HepG2 (cell line): ENCODE results near the gene CCDC8. TPM values are rescaled to one million over a fixed set of nuclear protein-coding genes. Genes with fewer than 3 reads are reported as not detected.

ENCODE experiments used
- HNF4A ChIP-seq: sonication (generic); formaldehyde crosslinking; IDR thresholded peaks from 2 replicates; pipeline ENCODE4 v1.4.0; 2020; ENCODE audit warnings: missing genetic modification reagents
- KDM3A ChIP-seq: IDR thresholded peaks from 2 replicates; pipeline ENCODE4 v1.6.1; 2018; ENCODE audit warnings: low read depth, missing compliant biosample characterization
- MIER2 ChIP-seq: IDR thresholded peaks from 2 replicates; pipeline ENCODE4 v1.6.1; 2016; ENCODE audit warnings: missing biosample characterization, missing genetic modification reagents
- NR2F2 ChIP-seq: IDR thresholded peaks from 2 replicates; pipeline ENCODE4 v1.6.1; 2012; ENCODE audit warnings: low read depth, inconsistent platforms, borderline replicate concordance
- REXO4 ChIP-seq: sonication (generic); formaldehyde crosslinking; IDR thresholded peaks from 2 replicates; pipeline ENCODE4 v1.8.0; 2022; ENCODE audit warnings: missing genetic modification reagents, mild to moderate bottlenecking, borderline replicate concordance
- SNAPC2 ChIP-seq: sonication (generic); formaldehyde crosslinking; IDR thresholded peaks from 2 replicates; pipeline ENCODE4 v1.8.1; 2022; ENCODE audit warnings: mild to moderate bottlenecking, missing genetic modification reagents
- STAG1 ChIP-seq: sonication (generic); formaldehyde crosslinking; IDR thresholded peaks from 2 replicates; pipeline ENCODE4 v1.4.0; 2020; ENCODE audit warnings: missing genetic modification reagents
- WIZ ChIP-seq: sonication (generic); formaldehyde crosslinking; IDR thresholded peaks from 2 replicates; pipeline ENCODE4 v1.5.1; 2020; ENCODE audit warnings: mild to moderate bottlenecking, missing genetic modification reagents
- ZBTB14 ChIP-seq: sonication (generic); formaldehyde crosslinking; IDR thresholded peaks from 2 replicates; pipeline ENCODE4 v1.4.0; 2020; ENCODE audit warnings: missing genetic modification reagents
- ZBTB7A ChIP-seq: sonication (generic); formaldehyde crosslinking; IDR thresholded peaks from 2 replicates; pipeline ENCODE4 v1.8.0; 2022; ENCODE audit warnings: mild to moderate bottlenecking, missing genetic modification reagents
- ZFP37 ChIP-seq: sonication (generic); formaldehyde crosslinking; IDR thresholded peaks from 2 replicates; pipeline ENCODE4 v1.4.0; 2020; ENCODE audit warnings: missing genetic modification reagents, borderline replicate concordance
- ZFP91 ChIP-seq: sonication (generic); formaldehyde crosslinking; IDR thresholded peaks from 2 replicates; pipeline ENCODE4 v1.9.0; 2022; ENCODE audit warnings: missing genetic modification reagents, mild to moderate bottlenecking, borderline replicate concordance
- ZNF205 ChIP-seq: IDR thresholded peaks from 2 replicates; pipeline ENCODE4 v1.6.1; 2018; ENCODE audit warnings: missing biosample characterization, missing genetic modification reagents
- ZNF354B ChIP-seq: sonication (generic); formaldehyde crosslinking; IDR thresholded peaks from 2 replicates; pipeline ENCODE4 v1.8.0; 2022; ENCODE audit warnings: mild to moderate bottlenecking, missing genetic modification reagents
- ZNF496 ChIP-seq: sonication (generic); formaldehyde crosslinking; IDR thresholded peaks from 2 replicates; pipeline ENCODE4 v1.8.1; 2023; ENCODE audit warnings: mild to moderate bottlenecking, moderate library complexity, missing genetic modification reagents; ENCODE audit not compliant: insufficient replicate concordance
- ZNF687 ChIP-seq: sonication (generic); formaldehyde crosslinking; IDR thresholded peaks from 2 replicates; pipeline ENCODE4 v1.5.1; 2020; ENCODE audit warnings: mild to moderate bottlenecking, missing genetic modification reagents, moderate library complexity
- ZSCAN25 ChIP-seq: sonication (generic); formaldehyde crosslinking; IDR thresholded peaks from 2 replicates; pipeline ENCODE4 v1.8.0; 2022; ENCODE audit warnings: mild to moderate bottlenecking, missing genetic modification reagents
- polyA plus RNA-seq, 8 experiments: library from polyadenylated mRNA; depleted of rRNA in 3 of 8; stranded (reverse) in 7 of 8; unstranded in 1 of 8; fragments of >200 nt; fragmentation: Illumina TruSeq in 4 of 8; extraction: Trizol in 4 of 8; gene quantifications; 2 replicates each; pipeline versions ENCODE4 v1.2.1 to v1.2.3, GENCODE V29; 2011 to 2016; ENCODE audit warnings: low read depth in 4 of 8, missing spikeins in 1 of 8, mixed read lengths in 1 of 8; ENCODE audit not compliant: insufficient read depth in 1 of 8
- total RNA-seq, 5 experiments: library from RNA; depleted of rRNA; stranded (reverse); fragments of >200 nt; fragmentation: Illumina TruSeq; extraction: Trizol; gene quantifications; 2 replicates each; pipeline ENCODE4 v1.2.3, GENCODE V29; 2016; ENCODE audit warnings: low read depth in 1 of 5
- TF ChIP-seq, protein P1 (sequence below): sonication (generic); formaldehyde crosslinking; IDR thresholded peaks from 2 replicates; pipeline ENCODE4 v1.4.0; 2020; ENCODE audit warnings: low read depth, missing genetic modification reagents
- TF ChIP-seq, protein P2 (sequence below): sonication (generic); formaldehyde crosslinking; conservative IDR thresholded peaks from 2 replicates; pipeline ENCODE4 v1.8.1; 2023; ENCODE audit warnings: missing genetic modification reagents

CCDC8 gene
- total and polyA plus RNA-seq, 2 of the 13 experiments (the other 11 are each of a cell fraction or from before 2014, with no cell fraction given), result 0.04 TPM; not detected in 1

DNA sequence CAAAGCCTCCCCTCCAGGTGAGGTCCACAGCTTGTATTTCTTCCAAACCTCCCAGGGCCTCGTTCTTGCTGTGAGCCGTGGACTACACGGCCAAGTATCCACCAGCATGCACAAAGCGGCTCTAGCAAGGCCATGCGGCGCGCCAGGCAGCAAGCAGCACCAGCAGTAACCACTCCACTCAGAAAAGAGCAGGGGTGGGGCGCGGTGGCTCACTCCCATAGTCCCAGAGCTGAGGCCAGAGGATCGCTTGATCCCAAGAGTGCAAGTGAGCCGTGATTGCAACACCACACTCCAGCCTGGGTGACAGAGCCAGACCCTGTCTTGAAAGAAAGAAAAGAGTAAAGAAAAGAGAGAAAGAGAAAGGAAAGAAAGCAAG lies 4.7 kb downstream of the CCDC8 start (continued):
- TF ChIP-seq, protein P1, sequence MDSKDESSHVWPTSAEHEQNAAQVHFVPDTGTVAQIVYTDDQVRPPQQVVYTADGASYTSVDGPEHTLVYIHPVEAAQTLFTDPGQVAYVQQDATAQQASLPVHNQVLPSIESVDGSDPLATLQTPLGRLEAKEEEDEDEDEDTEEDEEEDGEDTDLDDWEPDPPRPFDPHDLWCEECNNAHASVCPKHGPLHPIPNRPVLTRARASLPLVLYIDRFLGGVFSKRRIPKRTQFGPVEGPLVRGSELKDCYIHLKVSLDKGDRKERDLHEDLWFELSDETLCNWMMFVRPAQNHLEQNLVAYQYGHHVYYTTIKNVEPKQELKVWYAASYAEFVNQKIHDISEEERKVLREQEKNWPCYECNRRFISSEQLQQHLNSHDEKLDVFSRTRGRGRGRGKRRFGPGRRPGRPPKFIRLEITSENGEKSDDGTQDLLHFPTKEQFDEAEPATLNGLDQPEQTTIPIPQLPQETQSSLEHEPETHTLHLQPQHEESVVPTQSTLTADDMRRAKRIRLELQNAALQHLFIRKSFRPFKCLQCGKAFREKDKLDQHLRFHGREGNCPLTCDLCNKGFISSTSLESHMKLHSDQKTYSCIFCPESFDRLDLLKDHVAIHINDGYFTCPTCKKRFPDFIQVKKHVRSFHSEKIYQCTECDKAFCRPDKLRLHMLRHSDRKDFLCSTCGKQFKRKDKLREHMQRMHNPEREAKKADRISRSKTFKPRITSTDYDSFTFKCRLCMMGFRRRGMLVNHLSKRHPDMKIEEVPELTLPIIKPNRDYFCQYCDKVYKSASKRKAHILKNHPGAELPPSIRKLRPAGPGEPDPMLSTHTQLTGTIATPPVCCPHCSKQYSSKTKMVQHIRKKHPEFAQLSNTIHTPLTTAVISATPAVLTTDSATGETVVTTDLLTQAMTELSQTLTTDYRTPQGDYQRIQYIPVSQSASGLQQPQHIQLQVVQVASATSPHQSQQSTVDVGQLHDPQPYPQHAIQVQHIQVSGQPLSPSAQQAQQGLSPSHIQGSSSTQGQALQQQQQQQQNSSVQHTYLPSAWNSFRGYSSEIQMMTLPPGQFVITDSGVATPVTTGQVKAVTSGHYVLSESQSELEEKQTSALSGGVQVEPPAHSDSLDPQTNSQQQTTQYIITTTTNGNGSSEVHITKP (CRISPR knock-in tag), result no peak
- TF ChIP-seq ZNF354B (no peak), KDM3A (no peak), ZBTB7A (CRISPR knock-in tag) (0 out of 2 replicates have a peak, but pooled peaks have one; percentile 35), ZFP91 (CRISPR knock-in tag) (0 out of 2 replicates have a peak, but pooled peaks have one; percentile 27), SNAPC2 (CRISPR knock-in tag) (no peak), NR2F2 (no peak), MIER2 (CRISPR knock-in tag) (no peak), HNF4A (no peak), REXO4 (CRISPR knock-in tag) (no peak), STAG1 (CRISPR knock-in tag) (no peak), ZNF496 (no peak), WIZ (CRISPR knock-in tag) (no peak), ZSCAN25 (CRISPR knock-in tag) (peak; percentile 96), ZBTB14 (CRISPR knock-in tag) (no peak), ZNF205 (CRISPR knock-in tag) (no peak), ZNF687 (CRISPR knock-in tag) (peak; percentile 66), ZFP37 (no peak)
- TF ChIP-seq, protein P2, sequence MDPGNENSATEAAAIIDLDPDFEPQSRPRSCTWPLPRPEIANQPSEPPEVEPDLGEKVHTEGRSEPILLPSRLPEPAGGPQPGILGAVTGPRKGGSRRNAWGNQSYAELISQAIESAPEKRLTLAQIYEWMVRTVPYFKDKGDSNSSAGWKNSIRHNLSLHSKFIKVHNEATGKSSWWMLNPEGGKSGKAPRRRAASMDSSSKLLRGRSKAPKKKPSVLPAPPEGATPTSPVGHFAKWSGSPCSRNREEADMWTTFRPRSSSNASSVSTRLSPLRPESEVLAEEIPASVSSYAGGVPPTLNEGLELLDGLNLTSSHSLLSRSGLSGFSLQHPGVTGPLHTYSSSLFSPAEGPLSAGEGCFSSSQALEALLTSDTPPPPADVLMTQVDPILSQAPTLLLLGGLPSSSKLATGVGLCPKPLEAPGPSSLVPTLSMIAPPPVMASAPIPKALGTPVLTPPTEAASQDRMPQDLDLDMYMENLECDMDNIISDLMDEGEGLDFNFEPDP (CRISPR knock-in tag), result no peak
